Activated CD4-positive, alpha-beta T cell treated with anti-CD3 and anti-CD28 coated beads, Interleukin-2, amount 50 U/mL, for 16 hours (primary cell): ENCODE data around the gene GSAP.

Source experiments
- DNase-seq: peaks from one replicate; pipeline ENCODE4 v3.0.0-alpha.2; 2020

GSAP gene

GRCh38 chr7:77434570-77435275, 18.6 kb upstream of the GSAP start:
- DNase-seq = no peak

DNA sequence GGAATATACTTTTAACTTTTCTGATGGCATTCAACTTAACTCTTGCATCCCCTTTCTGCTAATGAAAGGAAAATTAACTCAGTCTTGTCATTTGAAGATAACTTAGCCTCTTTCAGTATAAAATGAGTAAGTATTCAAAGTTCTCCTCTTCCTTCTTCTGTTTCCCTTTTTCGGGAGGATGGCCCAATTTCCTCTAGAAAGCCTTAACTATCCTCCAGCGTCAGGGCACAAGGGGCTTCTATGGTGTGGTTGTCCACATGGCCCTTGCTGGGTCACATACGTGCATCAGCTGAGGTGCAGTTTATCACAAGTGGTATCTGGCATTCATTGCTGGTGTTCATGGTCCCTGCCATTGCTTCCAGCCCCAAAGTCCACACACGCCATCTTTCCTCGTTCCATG, 17.8 kb upstream of the GSAP start:
- no peak for DNase-seq

- DNase-seq = no peak
Measured at GRCh38 chr7:77430927-77431326, 14.8 kb upstream of the GSAP start.

DNA sequence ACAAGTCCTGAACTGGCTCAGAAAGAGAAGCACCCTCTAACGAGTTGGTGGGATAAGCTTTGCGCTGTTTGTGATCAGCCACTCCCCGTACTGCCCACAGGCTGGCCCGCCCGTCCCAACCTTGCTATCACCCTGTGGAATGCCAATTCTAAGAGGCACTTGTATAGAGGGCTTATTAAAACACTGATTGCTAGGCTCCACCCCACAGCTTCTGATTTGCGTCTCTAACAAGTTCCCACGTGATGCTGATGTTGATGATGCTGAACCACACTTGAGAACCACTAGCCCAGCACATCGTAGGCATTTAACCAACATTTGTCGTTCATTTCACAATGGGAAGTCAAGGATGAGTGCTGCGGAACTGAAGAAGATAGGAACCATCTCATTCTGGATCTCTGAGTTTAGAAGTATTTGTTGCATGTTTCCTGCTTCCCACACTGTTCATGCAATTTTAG, 12.7 kb upstream of the GSAP start:
- DNase-seq = no peak

- DNase-seq = peak; percentile 28
Measured at GRCh38 chr7:77427996-77428603, 12.0 kb upstream of the GSAP start.

GRCh38 chr7:77426521-77427051, 10.4 kb upstream of the GSAP start:
- no peak for DNase-seq

DNA sequence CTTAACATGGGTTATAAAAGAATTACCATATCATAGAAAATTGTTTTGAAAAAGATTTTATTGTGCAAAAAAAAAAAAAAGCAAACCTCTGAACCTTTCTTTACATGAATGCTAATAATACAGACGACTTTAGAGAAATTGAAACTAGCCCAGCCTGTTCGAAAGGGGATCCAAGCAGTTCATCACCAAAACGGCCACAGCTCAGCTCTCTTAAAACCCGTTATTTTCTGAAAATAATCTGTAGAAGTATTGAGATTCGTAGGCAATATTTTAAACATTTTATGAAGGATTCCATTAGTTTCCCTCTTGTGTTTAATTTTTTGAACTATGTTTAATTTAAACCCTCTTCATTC, 9.9 kb upstream of the GSAP start:
- no peak for DNase-seq

DNA sequence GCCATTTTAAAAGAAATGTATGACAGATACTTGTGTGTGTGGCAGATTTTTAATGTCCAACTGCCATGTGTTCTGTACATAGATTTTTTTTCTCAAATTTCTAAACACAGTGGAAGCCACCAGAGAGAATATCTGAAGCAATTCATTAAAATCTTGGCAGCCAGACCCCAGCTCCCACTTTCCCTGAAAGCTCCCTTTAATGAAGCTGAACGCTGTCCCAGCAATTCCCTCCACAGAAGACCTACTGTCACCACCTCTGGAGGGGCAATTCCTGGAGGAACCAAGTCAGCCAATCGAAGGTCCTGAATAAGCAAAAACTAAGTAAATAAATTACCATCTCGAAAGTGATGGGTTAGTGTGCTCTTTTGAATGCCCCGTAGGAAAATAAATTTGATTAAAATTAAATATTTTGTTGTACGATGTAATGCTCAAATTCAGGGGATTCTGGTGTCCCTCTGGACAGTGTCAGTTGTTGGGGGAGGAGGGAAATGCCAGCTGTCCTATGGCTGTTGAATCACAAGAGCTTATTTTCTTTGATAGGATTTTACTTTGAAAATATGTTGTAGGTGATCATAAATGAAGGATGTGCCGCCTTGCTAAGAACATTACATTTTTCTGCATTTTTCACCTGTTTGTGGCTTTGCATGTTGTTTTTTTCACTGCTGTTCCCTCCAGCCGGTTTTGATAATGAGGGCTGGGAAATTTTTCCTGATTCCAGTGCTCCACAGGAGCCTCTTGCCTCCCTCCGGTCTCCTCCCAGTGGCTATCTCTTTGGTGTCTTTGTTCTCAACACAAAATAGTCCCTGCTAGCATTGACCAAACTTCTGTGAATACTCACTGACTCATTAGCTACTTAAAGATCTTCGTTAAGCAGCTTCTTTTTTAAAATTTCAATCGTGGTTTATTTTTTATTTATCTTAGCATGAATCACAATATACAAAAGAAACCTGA, 9.2 kb upstream of the GSAP start:
- DNase-seq = no peak

DNA sequence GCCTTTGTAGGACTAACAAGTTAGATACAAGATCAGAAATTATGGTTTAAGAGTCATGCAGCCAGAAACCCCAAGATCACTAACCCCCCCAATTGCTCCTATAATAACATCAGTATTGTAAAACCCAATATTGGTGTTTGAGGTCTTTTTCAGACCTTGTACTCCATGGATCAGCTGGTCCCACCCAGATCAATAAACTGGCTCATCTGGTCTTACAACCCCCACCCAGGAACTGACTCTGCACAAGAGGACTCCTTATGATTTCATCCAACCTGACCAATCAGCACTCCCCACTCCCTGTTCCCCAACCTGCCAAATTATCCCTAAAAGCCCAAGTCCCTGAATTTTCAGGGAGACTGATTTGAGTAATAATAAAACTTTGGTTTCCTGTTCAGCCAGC, 6.4 kb upstream of the GSAP start:
- DNase-seq = no peak

DNA sequence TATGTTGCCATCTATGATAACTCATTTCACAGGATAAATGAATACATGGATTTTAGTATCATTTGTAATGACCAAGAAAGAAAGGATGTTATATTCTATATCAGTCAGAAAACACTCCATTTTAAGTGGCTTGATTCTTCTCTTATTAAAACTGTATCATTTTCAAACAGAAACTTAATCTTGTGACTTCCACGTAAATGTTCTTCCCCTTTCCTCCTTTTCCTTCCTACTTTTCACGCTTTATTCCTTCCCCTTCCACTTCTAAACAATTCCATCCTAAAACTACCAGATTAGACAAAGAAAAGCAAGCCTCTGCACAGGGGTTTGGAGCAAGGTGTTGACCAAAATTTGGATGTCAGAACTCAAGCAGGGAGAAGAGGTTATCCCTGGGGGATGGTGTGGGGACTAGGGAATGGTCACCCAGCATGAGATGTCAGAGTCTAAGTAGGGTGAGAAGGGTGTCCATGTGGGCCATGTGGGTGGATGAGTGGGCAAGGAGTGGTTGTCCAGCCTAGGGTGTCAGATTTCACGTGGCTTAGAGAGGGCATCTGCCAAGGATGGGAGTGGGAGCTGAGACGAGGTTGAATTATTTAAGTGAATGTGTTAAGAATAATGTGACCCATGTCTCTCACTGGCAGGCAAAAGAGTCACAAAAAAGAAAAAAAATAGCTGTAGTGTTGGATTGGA, 5.0 kb upstream of the GSAP start:
- no peak for DNase-seq

DNA sequence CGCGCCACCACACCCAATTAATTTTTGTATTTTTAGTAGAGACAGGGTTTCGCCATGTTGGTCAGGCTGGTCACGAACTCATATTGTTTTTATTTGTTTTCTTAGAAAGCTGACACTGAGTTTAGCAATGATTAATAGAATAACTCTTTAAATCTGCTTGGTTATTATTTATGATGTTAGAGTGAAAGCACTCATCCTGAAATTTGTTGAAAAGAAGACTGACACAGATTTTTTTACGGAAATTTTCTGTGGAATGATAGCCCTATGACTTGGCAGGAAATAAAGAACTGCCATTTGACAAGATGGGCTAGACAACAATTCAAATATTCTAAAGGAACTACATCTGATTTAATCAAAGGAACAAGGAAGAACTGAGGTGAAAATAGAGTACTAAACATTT, 4.3 kb upstream of the GSAP start:
- no peak for DNase-seq

DNA sequence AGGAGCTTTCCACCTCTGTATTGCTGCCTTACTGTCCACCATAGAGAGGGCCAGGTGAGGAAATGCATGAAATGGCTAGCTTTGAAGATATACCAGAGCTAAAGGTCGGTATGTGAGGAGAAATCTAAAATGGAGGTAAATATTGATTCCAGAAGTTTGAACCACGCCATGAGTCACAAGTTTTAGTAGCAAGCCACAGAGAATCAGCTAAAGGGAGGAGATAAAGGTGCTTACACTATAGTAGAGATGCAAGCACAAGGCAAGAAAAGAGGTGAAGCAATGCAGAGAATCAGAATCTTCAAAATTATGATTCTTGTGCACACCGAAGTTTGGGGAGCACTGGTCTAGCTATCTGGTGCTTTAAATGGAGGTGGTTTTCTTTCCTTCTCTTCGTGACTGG, 3.0 kb upstream of the GSAP start:
- no peak for DNase-seq

GRCh38 chr7:77417801-77418200, 1.7 kb upstream of the GSAP start:
- no peak for DNase-seq

- no peak for DNase-seq
Measured at GRCh38 chr7:77416621-77417371, 647 bp upstream of the GSAP start.

- DNase-seq = no peak
Measured at GRCh38 chr7:77415476-77415822, 700 bp downstream of the GSAP start.

- no peak for DNase-seq
Measured at GRCh38 chr7:77413861-77414424, 2.2 kb downstream of the GSAP start.

DNA sequence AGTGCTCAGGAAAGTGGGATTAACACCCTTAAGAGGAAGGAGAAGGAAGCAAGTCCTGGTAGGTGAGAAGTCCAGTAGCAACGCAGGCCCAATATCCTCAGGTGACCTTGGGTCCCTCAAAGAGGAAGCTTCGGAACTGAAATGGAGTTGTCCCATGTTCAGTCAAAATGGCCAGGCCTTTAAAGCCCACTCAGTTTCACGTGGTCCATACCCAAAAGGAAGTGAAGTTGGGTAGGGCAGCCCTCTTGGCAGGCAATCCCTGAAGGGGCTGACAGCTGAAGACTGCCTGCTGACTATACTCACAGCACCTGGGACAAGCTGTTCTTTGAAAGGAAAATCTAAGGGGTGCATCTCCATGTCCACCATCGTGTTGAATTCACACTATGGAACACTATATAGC, 3.0 kb downstream of the GSAP start:
- DNase-seq = no peak

GRCh38 chr7:77409739-77410547, 6.2 kb downstream of the GSAP start:
- DNase-seq = no peak

DNA sequence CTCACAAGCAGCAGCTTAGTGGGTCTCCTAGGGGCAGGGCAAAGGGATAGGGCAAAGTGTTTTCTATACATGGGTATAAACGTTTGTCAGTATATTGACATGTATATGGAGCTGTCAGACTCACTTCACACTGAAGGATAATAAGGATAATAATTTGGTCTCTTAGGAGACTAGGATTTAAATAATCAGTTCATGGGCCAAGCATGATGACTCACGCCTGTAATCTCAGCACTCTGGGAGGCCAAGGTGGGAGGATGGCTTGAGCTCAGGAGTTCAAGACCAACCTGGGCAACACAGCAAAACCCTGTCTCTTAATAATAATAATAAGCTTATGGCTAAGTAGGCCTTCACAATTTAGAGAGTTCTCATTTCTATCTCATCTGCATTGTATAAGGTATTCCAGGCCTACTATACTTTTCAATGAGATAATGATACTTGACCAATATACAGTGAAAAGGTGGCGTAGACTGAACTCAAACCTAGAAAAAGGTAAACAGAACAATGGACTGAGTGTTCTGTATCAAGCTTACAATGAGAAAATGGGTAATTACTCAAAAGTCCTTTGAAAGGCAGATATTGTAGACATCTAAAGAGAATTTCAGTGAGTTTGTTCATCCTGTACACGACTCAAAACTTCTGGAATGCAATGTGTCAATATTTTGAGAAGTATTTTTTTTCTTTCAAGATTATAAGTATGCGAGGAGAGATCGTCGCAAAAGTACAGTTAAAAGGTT, 7.0 kb downstream of the GSAP start:
- DNase-seq = no peak

DNA sequence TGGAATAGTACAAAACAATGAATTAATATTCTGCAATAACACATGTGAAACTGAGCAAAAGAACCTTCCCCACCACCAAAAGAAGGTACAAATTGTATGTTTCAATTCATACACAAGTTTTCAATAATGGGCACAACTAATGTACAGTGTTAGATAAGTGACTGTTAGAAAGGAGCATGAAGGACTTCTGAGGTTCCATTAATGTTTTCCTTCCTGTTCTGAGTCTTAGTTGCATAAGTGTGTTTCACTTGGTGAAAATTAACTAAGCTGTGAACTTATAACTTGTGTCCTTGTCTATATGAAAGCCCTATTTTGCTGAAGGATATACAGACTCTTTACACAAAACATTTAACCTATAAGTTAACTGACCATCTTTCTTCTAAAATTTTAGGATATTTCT, 8.2 kb downstream of the GSAP start:
- DNase-seq = no peak
